ENCODE measurements around the gene LCN1. TPM values are rescaled to one million over a fixed set of nuclear protein-coding genes. Genes with fewer than 3 reads are reported as not detected.

The LCN1 gene
- total RNA-seq, 2 experiments from 2014 or later = 0.29 TPM; not detected in 1

DNA sequence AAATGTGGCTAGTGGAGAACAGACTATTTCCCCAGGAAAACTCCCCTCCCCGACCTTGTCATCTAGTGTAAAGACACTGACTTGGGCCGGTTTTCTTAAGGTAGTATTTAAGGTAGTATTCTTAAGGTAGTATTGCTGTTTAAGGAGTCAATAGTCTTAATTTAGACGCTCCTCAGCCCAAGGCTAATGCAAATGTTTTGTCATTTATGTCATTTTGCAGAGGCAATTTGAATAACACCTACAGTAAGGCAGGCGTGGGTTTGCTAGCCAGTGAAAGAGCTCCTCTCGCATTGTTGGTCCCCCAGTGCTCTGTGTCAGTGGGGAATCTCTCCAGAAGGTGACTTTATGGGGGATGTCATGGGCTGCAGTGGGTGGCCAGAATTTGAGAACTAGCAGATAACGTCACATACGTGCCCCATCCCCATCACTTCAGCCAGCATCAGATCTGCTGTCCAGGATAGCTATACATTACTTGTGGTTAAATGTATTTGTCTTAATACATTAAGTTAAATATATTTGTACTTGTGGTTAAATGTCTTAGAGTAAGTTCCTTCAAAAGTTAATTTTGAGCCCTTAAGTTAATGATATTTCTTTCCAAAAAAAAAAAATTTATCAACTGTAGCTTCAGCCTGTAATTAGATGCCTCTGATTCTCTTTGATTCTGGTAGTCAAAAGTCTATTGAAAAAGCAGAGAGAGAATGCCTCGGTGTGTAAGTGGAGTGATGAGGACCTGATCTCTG is 39.1 kb upstream of the LCN1 start:
- Mint-ChIP-seq H3K9me3 (no peaks in the 10 kb centered on the region), H3K4me3 (no peak overlapping the region), H3K36me3 (ENCODE audit: low read depth) (peaks cover 3% of the 10 kb centered on the region), H3K27me3 (ENCODE audit: low read depth) (peaks cover 38% of the 10 kb centered on the region), H3K4me1 (ENCODE audit: low read depth) (peaks cover 4% of the 10 kb centered on the region), H3K27ac (no peak overlapping the region)
- intact Hi-C loops (cut with micrococcal nuclease) = no loop called here
- CTCF ChIA-PET = no interaction called here
- DNase-seq = no peak

DNA sequence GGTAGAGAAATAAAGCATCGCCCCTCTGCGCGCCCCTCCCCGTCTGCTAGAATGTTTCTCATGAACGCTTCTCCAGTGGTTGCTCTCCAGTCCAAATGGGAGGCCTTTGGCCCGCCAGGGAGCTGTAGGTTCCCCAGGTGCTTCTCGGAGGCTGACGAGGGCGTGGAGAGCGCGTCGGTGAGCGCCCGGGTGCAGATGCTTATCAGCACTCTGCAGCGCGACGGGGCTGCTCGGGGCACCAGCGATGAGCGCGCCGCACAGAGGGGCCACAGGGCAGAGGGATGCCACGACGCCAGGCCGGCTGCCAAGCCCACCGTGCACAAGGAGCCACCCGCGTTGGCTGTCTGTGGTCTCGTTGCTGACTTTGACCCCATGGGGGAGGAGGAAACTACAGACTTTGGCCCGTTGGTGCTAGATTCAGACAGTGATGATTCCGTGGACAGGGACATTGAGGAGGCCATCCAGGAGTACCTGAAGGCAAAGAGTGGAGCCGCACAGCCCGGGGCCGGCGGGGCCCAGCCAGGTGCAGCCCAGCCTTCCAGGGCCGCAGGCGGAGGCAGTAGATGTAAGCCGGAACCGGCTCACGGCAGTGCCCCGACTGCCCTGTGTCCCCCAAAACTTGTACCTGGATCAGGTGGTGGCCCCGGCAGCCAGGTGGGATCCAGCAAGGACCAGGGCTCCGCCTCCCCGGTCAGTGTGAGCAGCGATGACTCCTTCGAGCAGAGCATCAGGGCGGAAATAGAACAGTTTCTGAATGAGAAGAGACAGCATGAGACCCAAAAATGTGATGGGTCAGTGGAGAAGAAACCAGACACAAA is 36.6 kb upstream of the LCN1 start:
- no peaks in the 10 kb centered on the region for H3K4me1 Mint-ChIP-seq (ENCODE audit: low read depth)
- no peaks in the 10 kb centered on the region for H3K36me3 Mint-ChIP-seq (ENCODE audit: low read depth)
- DNase-seq = no peak
- no peak overlapping the region for H3K27ac Mint-ChIP-seq
- no peaks in the 10 kb centered on the region for H3K9me3 Mint-ChIP-seq
- CTCF ChIA-PET = interaction anchor here (1.4 kb wide), 1 partner anchor 20 kb away, joined by 3 read pairs; no protein-coding TSS in a partner anchor
- peaks cover 25% of the 10 kb centered on the region for H3K27me3 Mint-ChIP-seq (ENCODE audit: low read depth)
- no peak overlapping the region for H3K4me3 Mint-ChIP-seq
- intact Hi-C loops (cut with micrococcal nuclease) = no loop called here

DNA sequence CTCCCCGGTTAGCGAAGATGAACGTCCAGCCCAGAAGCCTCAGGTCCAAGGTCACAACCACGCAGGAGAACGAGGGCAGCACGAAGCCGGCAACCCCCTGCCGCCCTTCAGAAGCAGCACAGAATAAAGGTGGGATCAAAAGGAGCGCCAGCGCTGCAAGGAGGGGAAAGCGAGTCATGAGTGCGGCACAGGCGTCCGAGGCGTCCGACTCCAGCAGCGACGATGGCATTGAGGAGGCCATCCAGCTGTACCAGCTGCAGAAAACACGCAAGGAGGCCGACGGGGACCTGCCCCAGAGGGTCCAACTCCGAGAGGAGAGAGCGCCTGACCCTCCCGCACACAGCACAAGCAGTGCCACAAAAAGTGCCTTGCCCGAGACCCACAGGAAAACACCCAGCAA is 35.9 kb upstream of the LCN1 start:
- no peak for DNase-seq
- Mint-ChIP-seq H3K27ac (no peak overlapping the region), H3K36me3 (ENCODE audit: low read depth) (no peaks in the 10 kb centered on the region), H3K4me3 (no peak overlapping the region), H3K4me1 (ENCODE audit: low read depth) (no peaks in the 10 kb centered on the region), H3K27me3 (ENCODE audit: low read depth) (peaks cover 25% of the 10 kb centered on the region), H3K9me3 (no peaks in the 10 kb centered on the region)
- intact Hi-C loops (cut with micrococcal nuclease) = no loop called here
- CTCF ChIA-PET = no interaction called here

- Mint-ChIP-seq H3K4me3 (no peak overlapping the region), H3K4me1 (ENCODE audit: low read depth) (no peaks in the 10 kb centered on the region), H3K9me3 (no peaks in the 10 kb centered on the region), H3K27ac (no peak overlapping the region), H3K36me3 (ENCODE audit: low read depth) (no peaks in the 10 kb centered on the region), H3K27me3 (ENCODE audit: low read depth) (peaks cover 25% of the 10 kb centered on the region)
- intact Hi-C loops (cut with micrococcal nuclease) = no loop called here
- CTCF ChIA-PET = no interaction called here
- no peak for DNase-seq
Observed at GRCh38 chr9:135485832-135486231, 35.4 kb upstream of the LCN1 start.

GRCh38 chr9:135486267-135487065 is 34.8 kb upstream of the LCN1 start:
- H3K27ac Mint-ChIP-seq = no peak overlapping the region
- intact Hi-C loops (cut with micrococcal nuclease) = no loop called here
- H3K27me3 Mint-ChIP-seq (ENCODE audit: low read depth) = peaks cover 22% of the 10 kb centered on the region
- no peaks in the 10 kb centered on the region for H3K4me1 Mint-ChIP-seq (ENCODE audit: low read depth)
- H3K9me3 Mint-ChIP-seq = no peaks in the 10 kb centered on the region
- no peak for DNase-seq
- no peak overlapping the region for H3K4me3 Mint-ChIP-seq
- CTCF ChIA-PET = no interaction called here
- H3K36me3 Mint-ChIP-seq (ENCODE audit: low read depth) = no peaks in the 10 kb centered on the region

- CTCF ChIA-PET = no interaction called here
- Mint-ChIP-seq H3K9me3 (no peaks in the 10 kb centered on the region), H3K27ac (no peak overlapping the region)
Observed at GRCh38 chr9:135487281-135488012, 33.8 kb upstream of the LCN1 start.

DNA sequence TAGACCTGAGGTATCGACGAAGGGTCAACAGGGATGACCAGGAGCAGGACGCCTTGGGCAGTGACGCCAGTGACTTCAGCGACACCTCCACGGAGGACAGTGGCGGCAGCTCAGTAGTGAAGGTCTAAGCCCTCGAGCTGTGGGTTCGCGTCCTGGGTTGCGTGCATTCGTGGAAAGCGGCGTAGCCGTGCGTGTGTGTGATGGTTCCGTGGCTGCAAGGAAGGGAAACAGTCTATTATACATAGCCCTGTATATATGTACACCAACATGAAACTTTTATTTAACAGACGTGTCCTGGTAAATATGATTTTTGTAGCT is 33.3 kb upstream of the LCN1 start:
- DNase-seq = no peak
- Mint-ChIP-seq H3K9me3 (no peaks in the 10 kb centered on the region), H3K27me3 (ENCODE audit: low read depth) (peaks cover 17% of the 10 kb centered on the region), H3K4me1 (ENCODE audit: low read depth) (no peaks in the 10 kb centered on the region), H3K36me3 (ENCODE audit: low read depth) (no peaks in the 10 kb centered on the region), H3K4me3 (no peak overlapping the region), H3K27ac (no peak overlapping the region)
- intact Hi-C loops (cut with micrococcal nuclease) = no loop called here
- CTCF ChIA-PET = no interaction called here

More at GRCh38 chr9:135487281-135488012, 33.8 kb upstream of the LCN1 start:
- no peak overlapping the region for H3K4me3 Mint-ChIP-seq
- DNase-seq = no peak
- no peaks in the 10 kb centered on the region for H3K4me1 Mint-ChIP-seq (ENCODE audit: low read depth)
- intact Hi-C loops (cut with micrococcal nuclease) = no loop called here
- H3K36me3 Mint-ChIP-seq (ENCODE audit: low read depth) = no peaks in the 10 kb centered on the region
- peaks cover 17% of the 10 kb centered on the region for H3K27me3 Mint-ChIP-seq (ENCODE audit: low read depth)

DNA sequence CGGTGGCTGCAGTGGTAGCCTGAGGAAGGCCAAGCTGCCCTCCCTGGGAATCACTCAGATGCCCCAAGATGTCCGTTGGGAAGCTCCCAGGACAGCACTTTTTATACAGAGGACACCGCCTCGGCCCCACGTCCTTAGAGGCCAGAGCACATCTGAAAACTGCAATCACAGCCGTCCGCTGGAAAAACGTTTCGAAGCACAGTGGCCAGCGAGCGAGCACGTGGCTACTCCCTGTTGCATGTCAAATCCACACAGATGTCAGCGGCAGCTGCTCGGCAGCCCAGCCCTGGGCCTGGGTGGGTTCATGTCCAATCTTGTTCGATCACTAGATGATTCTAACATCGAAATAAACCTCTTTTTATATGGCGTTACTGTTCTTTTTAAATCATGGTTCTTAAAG is 32.7 kb upstream of the LCN1 start:
- Mint-ChIP-seq H3K27ac (no peak overlapping the region), H3K27me3 (ENCODE audit: low read depth) (peaks cover 12% of the 10 kb centered on the region), H3K36me3 (ENCODE audit: low read depth) (no peaks in the 10 kb centered on the region), H3K4me1 (ENCODE audit: low read depth) (no peaks in the 10 kb centered on the region), H3K9me3 (no peaks in the 10 kb centered on the region), H3K4me3 (no peak overlapping the region)
- no peak for DNase-seq
- intact Hi-C loops (cut with micrococcal nuclease) = no loop called here
- CTCF ChIA-PET = no interaction called here

- Mint-ChIP-seq H3K9me3 (no peaks in the 10 kb centered on the region), H3K36me3 (ENCODE audit: low read depth) (no peaks in the 10 kb centered on the region), H3K27ac (no peak overlapping the region), H3K4me1 (ENCODE audit: low read depth) (no peaks in the 10 kb centered on the region), H3K4me3 (no peak overlapping the region), H3K27me3 (ENCODE audit: low read depth) (peaks cover 7% of the 10 kb centered on the region)
- intact Hi-C loops (cut with micrococcal nuclease) = no loop called here
- no peak for DNase-seq
- CTCF ChIA-PET = no interaction called here
Observed at GRCh38 chr9:135489188-135489906, 31.9 kb upstream of the LCN1 start.

DNA sequence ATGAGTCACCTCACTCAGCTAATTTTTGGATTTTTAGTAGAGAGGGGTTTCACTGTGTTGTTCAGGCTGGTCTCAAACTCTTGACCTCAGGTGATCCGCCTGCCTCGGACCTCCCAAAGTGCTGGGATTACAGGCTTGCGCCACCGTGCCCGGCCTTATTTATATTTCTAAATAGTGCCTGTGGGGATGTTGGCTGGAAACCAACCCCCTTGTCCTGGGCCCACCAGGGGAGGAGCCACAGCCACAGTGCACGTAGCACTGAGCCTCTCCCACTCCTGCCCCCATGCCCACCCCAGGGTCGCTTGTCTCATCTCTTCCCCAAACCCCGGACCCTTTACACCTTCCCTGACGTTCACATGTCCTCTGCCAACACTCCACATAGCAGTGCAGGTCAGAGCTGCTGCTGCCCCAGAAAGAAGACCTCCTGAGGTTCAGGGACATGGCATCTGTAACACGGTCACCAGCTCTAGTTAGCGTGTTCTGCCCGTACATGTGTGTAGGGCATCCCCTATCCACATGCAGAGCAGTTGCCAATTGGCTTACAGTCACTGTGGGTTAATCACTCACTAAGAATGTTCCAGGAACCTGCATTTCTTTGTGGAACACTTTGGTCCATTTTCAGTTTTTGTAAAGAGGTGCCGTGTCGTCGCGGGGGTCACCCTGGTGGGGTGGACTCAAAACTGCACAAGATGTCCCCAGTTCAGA is 30.9 kb upstream of the LCN1 start:
- Mint-ChIP-seq H3K4me1 (ENCODE audit: low read depth) (no peaks in the 10 kb centered on the region), H3K4me3 (no peak overlapping the region), H3K9me3 (no peaks in the 10 kb centered on the region), H3K27ac (no peak overlapping the region), H3K36me3 (ENCODE audit: low read depth) (no peaks in the 10 kb centered on the region), H3K27me3 (ENCODE audit: low read depth) (peaks cover 4% of the 10 kb centered on the region)
- no peak for DNase-seq
- CTCF ChIA-PET = no interaction called here
- intact Hi-C loops (cut with micrococcal nuclease) = no loop called here

DNA sequence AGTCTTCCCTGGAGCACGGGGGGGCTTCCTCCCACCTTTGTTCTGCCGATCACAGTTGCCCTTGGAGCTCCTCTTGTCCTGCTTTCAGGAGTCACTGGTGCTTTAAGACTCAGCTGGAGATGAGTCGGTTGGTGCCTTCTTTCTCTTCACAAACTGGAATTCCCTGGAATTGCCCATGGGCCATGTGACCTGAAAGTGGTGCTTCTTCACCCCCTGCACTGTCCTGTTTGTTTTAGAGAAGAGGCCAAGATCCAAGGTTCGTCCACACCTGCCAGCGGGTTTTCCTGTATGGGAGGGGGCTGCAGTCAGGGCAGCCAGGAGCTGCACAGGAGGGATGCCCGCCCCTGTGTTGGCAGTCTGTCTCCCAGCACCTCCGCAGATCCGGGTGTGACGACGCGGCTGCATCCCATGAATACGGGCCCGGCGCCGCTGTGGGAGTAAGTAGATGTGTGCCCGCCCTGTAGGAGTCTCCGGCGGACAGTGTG is 30.2 kb upstream of the LCN1 start:
- CTCF ChIA-PET = no interaction called here
- Mint-ChIP-seq H3K9me3 (no peaks in the 10 kb centered on the region), H3K4me1 (ENCODE audit: low read depth) (no peaks in the 10 kb centered on the region), H3K36me3 (ENCODE audit: low read depth) (no peaks in the 10 kb centered on the region), H3K27me3 (ENCODE audit: low read depth) (peaks cover 3% of the 10 kb centered on the region), H3K4me3 (no peak overlapping the region), H3K27ac (no peak overlapping the region)
- intact Hi-C loops (cut with micrococcal nuclease) = no loop called here
- no peak for DNase-seq
